ENCODE measurements around the gene PRKN.

Gene PRKN

DNA sequence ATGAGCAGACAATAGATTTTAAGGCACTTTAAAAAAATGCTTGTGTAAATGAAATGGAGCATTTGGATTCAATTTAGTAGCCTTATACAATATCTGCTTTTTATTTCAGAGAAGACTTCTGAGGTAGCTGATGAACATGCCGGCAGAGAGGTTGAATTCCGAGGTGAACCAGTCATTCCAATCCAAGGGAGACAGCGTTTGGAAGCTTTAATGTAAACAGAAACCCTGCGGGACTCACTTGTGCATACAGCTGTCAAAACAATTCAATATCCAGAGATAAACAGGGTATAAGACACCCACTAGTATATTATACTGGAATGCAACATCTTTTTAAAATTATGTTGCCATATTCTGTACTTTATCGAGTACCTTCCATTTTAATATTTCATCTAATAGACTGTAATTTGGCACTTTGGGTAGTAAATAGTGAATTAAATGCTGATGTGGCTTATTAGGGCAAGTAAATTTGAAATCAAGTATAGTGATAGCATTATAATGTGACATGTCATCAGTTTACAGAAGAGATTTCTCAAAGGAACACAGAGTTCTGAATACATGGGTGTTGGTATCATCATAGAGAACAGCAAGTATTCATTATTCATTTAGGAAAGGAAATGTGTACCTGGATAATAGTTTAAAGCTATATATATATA lies 347.7 kb downstream of the PRKN start:
- no peak for DNase-seq (ENCODE audit: low read depth in 2 of 2)

DNA sequence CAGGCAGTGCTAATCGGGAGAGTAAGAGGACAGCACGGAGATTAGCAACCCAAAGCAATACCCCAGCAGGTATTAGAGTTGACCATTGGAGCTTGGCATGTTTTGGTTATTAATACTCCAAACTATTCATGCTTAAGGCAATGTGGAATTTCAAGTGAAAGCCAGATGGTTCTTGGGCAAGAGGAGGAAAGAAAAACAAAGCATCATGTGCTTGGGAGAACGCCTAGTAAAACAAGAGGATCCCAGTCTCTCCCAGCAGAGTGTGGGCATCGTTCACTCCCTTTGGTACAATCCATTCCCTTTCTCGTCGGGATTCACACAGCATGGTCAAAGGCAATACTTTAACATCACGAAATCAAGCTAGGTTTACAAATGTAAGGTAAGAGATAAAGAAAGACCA lies 349.8 kb downstream of the PRKN start:
- no peak for DNase-seq (ENCODE audit: low read depth in 2 of 2)

DNA sequence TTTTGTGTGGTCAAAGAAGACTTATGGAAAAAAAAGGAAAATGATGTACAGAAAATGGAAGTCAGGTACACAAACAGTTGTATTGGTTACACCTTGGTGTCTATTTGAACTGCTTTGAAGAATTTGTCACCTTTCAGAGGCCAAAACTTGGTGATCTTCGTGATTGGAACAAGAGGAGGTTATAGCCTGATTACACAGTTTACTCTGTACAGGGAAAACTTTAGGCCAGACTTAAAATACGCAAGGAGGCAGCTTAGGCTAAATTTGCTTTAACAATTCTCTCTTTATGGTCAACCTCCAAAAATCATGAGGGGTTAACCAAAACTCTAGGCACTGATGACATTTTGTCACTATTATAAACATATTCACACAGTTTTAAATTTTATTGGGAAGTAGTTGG lies 353.7 kb downstream of the PRKN start:
- no peak for DNase-seq (ENCODE audit: low read depth in 2 of 2)

DNA sequence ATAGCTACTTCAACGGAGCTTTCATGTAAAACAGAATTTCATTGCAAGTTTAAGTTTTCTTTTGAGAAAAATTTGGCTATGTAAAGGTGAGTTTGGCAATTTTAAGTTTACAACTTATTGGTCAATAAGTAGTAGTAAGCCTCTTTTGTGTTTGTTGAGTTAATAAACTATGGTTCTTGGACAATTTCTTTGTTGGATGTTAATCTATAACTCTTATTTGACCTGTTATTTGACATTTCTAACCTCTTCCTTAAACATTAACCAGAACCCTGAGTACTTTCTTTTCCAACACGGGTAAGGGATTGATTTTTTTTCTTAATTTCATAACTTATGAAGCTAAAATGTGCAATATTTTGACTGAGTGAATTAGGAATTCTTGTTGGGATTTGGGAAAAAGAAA lies 354.4 kb downstream of the PRKN start:
- DNase-seq (ENCODE audit: low read depth in 2 of 2): no peak

DNA sequence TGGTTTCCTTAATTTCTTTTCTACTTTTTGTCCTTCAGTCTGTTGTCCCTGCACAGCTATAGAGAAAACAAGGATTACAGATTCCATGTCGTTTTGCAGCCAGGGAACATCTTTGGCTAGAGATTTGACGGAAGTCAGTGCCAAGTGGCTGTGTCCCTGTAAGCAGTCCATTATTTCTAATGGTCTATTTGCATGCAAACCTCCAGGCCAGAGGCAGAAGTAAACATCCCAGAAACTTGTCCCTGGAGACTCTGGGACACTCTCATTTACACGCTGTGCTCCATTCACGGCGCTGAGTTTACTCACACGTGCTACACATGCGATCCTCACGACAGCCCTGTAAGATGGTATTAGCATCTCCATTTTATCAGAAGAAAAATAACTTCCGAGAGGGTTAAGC lies 355.5 kb downstream of the PRKN start:
- DNase-seq (ENCODE audit: low read depth in 2 of 2): no peak

DNA sequence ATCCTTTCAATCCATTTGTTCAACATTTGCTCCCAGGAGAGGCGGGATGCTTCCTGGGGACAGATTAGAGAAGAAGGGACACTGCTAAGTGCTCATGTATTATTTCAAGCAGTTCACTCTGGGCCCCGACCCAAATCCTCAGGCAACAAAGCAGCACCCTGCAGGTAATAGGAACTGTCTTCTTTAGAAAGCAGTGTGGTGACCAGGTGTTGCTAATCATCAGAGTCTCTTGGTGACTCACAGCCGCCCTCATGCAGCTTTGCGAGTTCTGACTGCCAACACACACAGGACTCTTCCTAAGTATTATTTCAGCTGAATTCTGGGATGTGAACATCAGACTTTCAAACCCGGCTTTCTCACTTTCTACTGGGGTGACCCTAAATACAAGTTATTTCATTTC lies 356.4 kb downstream of the PRKN start:
- no peak for DNase-seq (ENCODE audit: low read depth in 2 of 2)

DNA sequence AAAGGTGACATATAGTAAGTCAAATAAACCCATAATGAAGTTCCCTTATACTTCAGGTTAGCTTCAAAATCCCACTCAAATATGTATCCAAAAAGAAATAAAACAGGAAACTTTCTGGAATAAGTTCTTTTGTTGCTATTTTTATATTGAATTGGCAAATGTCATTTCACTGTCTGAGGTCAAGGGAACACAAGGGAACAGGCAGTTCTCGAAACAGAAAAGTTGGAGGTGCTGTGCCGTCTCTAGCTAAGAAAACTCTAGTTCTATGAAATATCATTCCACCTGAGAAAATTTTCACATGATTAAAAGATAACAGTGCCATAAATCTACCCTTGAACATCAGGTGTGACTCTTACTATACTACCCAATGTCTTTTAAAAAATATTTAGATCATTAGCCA lies 358.5 kb downstream of the PRKN start:
- DNase-seq (ENCODE audit: low read depth in 2 of 2): no peak

DNA sequence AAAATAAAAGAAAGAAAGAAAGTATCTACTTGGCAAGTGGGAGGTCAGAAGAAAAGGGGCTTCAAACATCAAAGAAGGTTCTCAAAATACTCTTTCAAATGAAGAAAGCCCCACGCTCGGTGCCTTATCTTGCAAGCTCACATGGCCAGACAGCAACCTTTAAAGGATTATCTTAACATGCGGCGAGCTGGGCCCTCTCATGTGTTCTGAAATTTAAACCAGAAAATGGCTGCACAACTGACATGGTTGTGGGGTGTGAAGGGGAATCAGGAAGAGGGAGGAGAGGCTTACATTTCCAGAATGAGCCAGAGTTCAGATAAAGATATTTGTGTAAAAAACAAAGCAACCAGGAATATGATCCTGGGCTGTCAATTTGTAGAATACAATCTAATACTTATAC lies 363.1 kb downstream of the PRKN start:
- DNase-seq (ENCODE audit: low read depth in 2 of 2): no peak

DNA sequence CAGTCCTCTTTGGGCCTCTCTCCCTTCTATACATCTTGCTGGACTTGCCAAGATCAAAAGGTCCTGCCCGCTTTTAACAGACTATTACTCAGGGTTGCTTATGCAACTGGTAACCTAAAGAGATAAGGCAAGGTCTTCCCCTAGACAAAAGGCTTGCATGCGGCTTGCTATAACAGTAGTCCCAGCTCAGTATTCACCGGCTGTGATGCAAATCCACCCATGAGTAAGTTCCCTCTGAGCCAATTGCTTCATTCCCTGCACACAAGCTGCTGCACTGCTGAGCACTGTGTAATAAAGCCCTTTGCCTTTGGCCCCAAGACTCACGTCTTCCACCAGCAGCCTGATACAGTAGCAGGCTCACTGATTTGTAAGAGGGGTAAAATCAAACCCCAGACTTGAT lies 363.8 kb downstream of the PRKN start:
- DNase-seq (ENCODE audit: low read depth in 2 of 2): no peak

DNA sequence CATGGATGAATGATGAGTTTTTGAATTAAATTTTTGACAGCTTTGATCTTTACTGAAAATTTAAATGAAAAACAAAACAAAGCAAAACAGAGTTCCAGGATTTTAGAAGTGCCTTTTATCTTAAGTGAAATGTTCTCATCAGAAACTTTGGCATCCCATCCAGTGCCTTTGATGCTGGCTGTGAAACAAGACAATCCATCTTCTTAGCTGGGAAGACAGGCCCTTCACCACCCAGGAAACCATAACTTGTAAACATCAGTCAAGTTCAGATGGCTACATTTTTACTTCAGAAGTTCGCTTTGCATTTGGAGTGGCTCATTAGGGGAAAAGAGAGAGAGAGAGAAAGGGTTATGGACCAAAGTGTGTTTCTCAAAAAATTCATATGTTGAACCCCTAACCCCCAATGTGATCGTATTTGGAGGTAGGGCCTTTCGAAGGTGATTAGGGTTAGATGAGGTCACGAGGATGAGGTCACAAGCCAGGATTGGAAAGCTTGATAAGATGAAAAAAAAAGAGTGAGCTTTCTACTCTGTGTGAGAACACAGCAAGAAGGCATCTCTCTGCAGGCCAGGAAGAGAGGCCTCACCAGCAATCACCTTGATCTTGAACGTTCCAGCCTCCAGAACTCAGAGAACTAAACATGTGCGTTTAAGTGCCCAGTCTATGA lies 366.5 kb downstream of the PRKN start:
- DNase-seq (ENCODE audit: low read depth in 2 of 2): no peak

DNA sequence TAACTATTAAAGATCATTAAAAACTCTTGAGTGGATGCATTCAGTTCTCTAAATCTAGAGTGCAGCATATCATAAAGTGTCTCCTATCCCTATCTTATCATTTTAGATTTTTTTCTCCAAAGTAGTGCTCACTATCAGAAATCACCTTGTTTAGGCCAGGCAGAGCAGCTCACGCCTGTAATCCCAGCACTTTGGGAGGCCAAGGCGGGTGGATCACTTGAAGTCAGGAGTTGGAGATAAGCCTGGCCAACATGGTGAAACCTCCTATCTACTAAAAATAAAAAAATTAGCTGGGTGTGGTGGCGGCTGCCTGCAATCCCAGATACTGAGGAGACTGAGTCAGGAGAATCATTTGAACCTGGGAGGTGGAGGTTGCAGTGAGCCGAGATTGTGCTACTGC lies 368.9 kb downstream of the PRKN start:
- DNase-seq (ENCODE audit: low read depth in 2 of 2): no peak

DNA sequence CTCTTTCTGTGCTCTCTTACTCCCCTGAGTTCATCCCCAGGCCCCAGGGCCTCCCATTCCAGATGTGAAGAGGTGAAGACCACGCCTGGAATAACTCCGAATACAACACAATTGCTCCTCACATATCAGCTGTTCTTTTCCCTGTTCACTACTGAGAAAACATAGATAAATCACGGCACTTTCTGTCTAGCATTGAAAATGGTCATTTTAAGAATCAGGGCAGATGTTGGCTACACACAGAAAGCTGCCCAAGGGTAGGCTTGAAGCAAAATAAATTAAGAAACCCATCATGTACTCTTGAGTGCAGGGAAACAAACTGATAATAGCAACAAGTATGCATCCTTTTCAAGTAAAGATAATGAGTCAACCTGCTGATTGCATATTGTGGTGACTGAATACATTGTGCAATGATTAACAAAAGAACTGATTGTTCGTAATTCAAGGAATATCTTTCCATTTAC lies 382.5 kb downstream of the PRKN start:
- no peak for DNase-seq (ENCODE audit: low read depth in 2 of 2)

DNA sequence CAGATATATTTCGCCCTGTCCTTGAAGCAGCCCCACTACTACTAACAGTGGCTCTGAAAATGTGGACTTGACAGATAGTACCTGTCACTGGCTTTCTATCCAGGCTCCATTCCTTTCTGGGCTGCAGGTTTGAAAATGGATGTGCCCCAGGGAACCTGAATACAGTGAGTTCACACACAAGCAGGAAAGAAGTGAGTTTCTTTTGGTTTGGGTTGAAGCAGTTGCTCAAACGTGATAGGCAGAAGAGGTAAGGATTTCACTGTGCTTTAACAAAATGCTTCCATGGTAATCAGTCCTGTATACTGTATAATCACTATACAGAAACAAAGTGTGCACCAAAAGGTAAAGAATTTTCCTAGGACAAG lies 382.9 kb downstream of the PRKN start:
- DNase-seq (ENCODE audit: low read depth in 2 of 2): no peak

DNA sequence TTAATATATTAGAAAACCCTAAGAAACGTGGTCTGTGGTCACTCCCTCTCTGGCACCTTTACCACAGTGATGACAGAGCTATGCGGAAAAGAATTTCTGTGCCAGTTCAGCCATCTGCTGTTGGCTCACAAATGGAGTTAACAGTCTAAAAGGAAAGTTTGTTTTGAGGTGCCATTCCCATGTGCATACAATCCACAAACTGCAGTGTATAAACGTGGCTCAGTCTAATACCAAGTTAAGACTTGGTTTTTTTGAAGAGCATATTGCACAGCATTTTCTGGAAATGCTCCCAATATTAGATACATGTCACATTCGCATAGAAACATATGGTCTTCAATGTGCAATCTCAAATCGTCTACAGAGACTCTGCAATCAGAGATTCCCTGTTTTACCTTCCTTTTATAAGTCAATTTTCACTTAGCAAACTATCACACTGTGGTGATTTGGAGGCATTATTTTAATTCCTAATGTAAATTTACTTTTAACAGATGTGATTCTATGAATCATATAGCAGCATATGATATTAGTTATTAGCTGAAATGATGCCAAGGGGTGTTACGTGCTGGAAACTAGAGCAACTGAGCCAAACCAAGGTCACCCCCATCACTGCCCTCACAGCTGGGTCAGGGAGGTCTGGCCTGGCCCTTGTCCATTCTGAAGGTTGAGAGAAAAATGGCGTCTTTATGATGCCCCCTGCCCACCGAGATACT lies 383.5 kb downstream of the PRKN start:
- DNase-seq (ENCODE audit: low read depth in 2 of 2): no peak

DNA sequence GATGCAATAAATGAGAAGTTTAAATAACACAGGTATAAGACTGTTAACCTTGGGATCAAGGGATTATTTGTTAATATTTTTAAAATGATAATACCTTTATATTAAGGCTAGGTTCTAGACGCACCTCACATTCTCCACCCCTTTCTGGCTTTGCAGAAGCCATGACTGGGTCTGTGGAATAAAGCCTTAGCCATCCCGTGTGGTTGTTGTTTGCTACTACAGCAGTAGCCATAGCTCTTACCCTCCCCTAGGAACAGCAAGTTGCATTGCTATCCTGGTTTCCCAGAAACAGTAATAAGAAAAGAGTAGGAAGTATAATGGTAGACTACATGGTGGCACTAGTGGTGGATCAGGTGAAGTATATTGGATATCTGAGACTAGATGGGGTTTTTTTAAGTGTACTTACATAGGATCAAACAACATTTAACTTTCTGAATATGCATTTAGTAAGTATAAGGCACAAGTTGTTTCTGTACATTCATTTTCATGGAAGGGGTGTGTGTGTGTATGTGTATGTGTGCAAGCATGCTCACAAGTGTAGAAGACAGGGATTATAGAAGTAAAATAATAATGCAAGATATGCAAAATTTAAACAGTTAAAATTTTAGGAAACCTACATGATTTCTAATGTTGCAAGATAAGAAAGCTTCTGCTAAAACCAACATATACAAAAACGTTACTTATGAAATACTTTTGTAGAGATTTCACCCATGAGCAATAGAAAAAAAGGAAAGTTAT lies 384.2 kb downstream of the PRKN start:
- DNase-seq (ENCODE audit: low read depth in 2 of 2): no peak

DNA sequence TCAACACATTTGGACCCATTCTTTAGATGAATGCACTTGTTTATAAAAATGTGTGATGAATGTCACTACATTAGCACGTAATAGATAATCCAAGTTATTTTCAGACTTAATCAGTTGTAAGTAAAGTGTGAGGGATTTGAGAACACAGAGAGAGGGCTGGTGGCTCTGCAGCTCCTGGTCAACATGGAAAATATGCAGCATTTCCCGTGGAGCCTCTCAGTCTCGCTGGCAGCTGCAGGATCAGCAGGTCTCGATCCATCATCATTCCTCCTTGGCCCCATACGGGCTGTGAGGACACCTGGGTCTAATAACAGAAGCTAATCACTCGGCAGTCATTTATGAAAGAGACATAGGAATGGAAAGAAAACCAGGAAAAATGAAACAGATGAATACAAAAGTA lies 390.2 kb downstream of the PRKN start:
- no peak for DNase-seq (ENCODE audit: low read depth in 2 of 2)

DNA sequence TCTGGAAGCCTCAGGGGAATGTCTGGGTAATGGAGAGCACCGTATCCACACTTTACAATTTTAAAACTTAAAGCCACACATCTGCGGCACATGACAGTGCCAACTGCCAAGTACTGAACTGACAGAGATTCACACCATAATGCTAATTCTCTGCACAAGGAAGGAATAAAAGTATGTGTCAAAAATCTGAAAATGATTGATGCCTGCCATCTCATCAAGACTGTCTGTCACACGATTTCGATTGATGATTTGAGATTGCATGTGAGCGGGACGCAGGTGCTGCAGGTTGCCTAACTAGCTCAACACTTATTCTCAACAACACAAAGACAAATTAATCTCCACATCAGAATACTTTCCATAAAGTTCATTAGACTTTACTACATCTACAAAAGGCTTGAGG lies 391.2 kb downstream of the PRKN start:
- no peak for DNase-seq (ENCODE audit: low read depth in 2 of 2)

DNA sequence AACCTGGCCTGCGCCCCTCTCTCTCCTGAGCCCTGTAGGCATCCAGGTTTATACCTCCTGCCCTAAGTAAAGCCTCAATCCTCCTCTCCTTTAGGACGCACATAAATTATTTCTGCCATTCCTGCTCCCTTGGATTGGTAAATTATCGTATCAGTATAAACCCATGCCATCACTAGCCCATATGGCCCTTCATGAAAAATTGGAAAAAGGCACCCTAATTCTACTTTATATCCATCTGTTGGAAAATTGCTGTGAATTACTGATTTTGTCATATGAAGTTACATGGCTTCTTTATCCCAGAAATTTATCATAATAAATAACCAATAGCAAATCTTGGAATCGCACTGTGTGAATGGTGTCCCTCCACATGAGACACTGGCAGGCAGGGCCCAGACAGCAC lies 395.2 kb downstream of the PRKN start:
- DNase-seq (ENCODE audit: low read depth in 2 of 2): no peak

DNA sequence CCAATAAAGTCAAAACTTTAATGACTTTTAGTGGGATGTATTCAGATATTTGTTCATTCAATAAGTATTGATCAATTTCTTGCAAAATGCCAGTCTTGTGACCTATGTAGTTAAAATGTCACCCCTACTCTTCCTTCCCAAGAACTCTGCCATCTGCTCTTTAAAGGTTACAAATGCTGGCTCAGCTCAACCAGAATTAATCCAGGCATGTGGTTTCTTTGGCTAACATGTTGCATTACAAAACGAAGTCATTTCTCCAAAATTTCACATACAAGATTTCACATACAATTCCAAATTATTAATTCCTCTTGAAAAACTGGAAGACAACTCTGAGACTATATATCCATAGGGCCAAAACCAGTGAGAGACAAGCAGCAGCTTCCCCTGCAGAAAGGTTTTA lies 395.7 kb downstream of the PRKN start:
- DNase-seq (ENCODE audit: low read depth in 2 of 2): no peak

DNA sequence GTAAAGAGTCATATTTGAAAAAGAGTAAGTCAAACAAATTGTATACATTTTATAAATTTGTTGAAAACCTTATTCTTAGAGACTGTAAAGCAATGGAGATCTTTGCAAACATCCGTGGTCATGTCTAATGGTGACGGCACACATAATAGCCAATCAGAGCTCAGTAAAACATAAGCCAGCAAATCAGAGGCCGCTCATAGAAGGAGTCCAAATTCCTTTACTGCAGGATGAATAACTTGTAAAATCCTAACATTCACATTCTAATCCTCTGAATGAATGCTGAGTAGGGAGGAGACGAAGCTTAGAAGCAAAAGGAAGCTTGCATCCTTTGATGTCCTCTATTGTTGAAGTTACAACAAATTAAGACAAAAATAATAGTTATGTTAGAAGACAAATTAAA lies 401.7 kb downstream of the PRKN start:
- DNase-seq (ENCODE audit: low read depth in 2 of 2): no peak

DNA sequence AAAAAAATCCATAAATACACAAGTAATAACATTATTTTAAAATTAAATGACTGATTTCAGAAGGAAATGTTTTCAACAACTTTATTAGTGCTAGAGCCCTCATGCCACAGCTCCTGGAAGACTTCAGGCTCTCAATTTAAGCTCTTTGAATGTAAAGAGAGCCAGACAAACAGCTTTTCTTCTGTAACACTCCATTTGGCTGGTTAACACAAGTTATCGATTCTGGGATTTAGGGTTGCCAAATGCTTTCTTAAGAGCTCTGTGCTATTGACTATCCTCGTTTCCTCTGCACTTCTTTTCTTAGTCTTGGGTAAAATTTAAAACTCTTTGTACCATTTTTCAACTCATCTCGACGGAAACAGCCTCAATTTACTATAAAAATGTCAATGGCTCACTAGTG lies 402.5 kb downstream of the PRKN start:
- DNase-seq (ENCODE audit: low read depth in 2 of 2): no peak

DNA sequence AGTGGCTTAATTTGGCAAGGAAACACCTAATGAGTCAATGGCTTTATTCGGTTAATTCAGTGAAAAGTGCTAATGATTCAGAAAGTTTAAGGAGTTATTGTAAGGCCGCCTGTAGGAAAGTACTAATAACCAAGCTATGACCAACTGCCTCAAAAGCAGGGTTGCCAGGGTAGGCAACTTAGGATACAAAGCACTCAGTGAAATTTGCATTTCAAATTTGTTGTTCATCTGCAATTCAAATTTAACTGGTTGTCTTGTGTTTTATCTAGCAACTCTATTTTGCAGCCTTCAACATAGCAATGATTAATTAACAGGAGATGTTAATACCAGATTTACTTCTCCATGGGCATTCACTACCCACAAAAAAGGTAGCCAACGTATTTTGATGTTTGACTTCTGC lies 412.3 kb downstream of the PRKN start:
- DNase-seq (ENCODE audit: low read depth in 2 of 2): no peak

Measured in stimulated activated CD4-positive, alpha-beta T cell treated with anti-CD3 and anti-CD28 coated beads, Interleukin-1b, Interleukin-23, amount 100 ng/mL, for 1 hour (primary cell).